Left lung (tissue), 10 donors: ENCODE measurements around the gene OR4X2. TPM values are rescaled to one million over a fixed set of nuclear protein-coding genes. Genes with fewer than 3 reads are reported as not detected.

Source experiments
- ATAC-seq: fragments of 200-7000 bp; cut with Tn5 transposase; one replicate; pipeline ENCODE4 v1.9.1; 2020; ENCODE audit warnings: moderate library complexity
- DNase-seq, 4 donors: peaks; one replicate each; pipeline ENCODE4 v3.0.0-alpha.2; 2013 to 2020
- H3K27ac ChIP-seq, 2 donors: fragments of 200-600 bp; sonication (generic) in 1 of 2; one replicate each; pipeline versions ENCODE4 v1.5.0 to v1.8.0; 2020 to 2021
- H3K27me3 ChIP-seq, 2 donors: fragments of 200-600 bp; sonication (generic) in 1 of 2; one replicate each; pipeline versions ENCODE4 v1.5.0 to v1.8.0; 2020 to 2021
- H3K36me3 ChIP-seq, 2 donors: fragments of 200-600 bp; sonication (generic) in 1 of 2; one replicate each; pipeline versions ENCODE4 v1.5.0 to v1.8.0; 2020 to 2021
- H3K4me1 ChIP-seq, 2 donors: fragments of 200-600 bp; one replicate each; pipeline ENCODE4 v1.8.0; 2021
- H3K4me3 ChIP-seq, 2 donors: fragments of 200-600 bp; sonication (generic) in 1 of 2; one replicate each; pipeline versions ENCODE4 v1.5.0 to v1.8.0; 2020 to 2021; ENCODE audit warnings: mild to moderate bottlenecking in 1 of 2
- H3K9me3 ChIP-seq, 2 donors: fragments of 200-600 bp; sonication (generic) in 1 of 2; one replicate each; pipeline versions ENCODE4 v1.5.0 to v1.8.0; 2020 to 2021
- CTCF ChIP-seq, 2 donors: fragments of 200-600 bp; sonication (generic) in 1 of 2; IDR thresholded peaks; one replicate each; pipeline versions ENCODE4 v1.5.0 to v1.8.0; 2021; ENCODE audit warnings: antibody characterized with exemption in 2 of 2
- intact Hi-C, 2 donors: fragments of 100-400 bp; cut with DNase I; formaldehyde crosslinking; loops; one replicate each; pipeline versions ENCODE4 v1.11.2 to v1.14.2; 2022
- polyA plus RNA-seq, 6 donors: library from polyadenylated mRNA; unstranded; fragments of 120-200 nt; gene quantifications; one replicate each; pipeline ENCODE4 v1.2.1, GENCODE V29; 2013; ENCODE audit not compliant: insufficient read length in 6 of 6
- total RNA-seq, 2 donors: library from RNA; stranded (reverse); fragmentation: NEBNext Ultra II Directional; extraction: Animal tissue kit (Norgen Biotek cat#: 25700); gene quantifications; one replicate each; pipeline ENCODE4 v1.2.1, GENCODE V29; 2021
- donor health status: DM: no; HTN: yes; CAD: no.
- donor health status: DM: no; HTN: no; CAD: no.

Gene OR4X2
- total and polyA plus RNA-seq, 8 donors = not detected

- Histone ChIP-seq H3K4me1 (no peaks in the 10 kb centered on the region), H3K27me3 (no peaks in the 10 kb centered on the region), H3K27ac (no peak overlapping the region), H3K9me3 (no peaks in the 10 kb centered on the region), H3K36me3 (no peaks in the 10 kb centered on the region), H3K4me3 (no peak overlapping the region)
- no peak for ATAC-seq
- intact Hi-C loops = no loop called here
- no peak for DNase-seq
- no peak for TF ChIP-seq CTCF (IDR thresholded peaks at IDR 0.05)
Measured at GRCh38 chr11:48270621-48271020, 25.7 kb downstream of the OR4X2 start.

- H3K36me3 ChIP-seq = no peaks in the 10 kb centered on the region
- intact Hi-C loops = no loop called here
- no peak for DNase-seq
- H3K27ac ChIP-seq = no peak overlapping the region
- ATAC-seq = no peak
- no peaks in the 10 kb centered on the region for H3K4me1 ChIP-seq
- TF ChIP-seq CTCF (IDR thresholded peaks at IDR 0.05) = no peak
- no peak overlapping the region for H3K4me3 ChIP-seq
- H3K9me3 ChIP-seq = no peaks in the 10 kb centered on the region
- no peaks in the 10 kb centered on the region for H3K27me3 ChIP-seq
Measured at GRCh38 chr11:48272606-48273005, 27.7 kb downstream of the OR4X2 start.

Other genes with a start within 250 kb of the OR4X2 start
- gene OR4B1, start 28.3 kb upstream of the OR4X2 start, total RNA-seq = not detected
- gene OR4B1, start 28.3 kb upstream of the OR4X2 start, polyA plus RNA-seq = not detected
- not detected for gene OR4X1, start 18.8 kb downstream of the OR4X2 start, total RNA-seq
- not detected for gene OR4X1, start 18.8 kb downstream of the OR4X2 start, polyA plus RNA-seq
- not detected for gene OR4S1, start 61.1 kb downstream of the OR4X2 start, total RNA-seq
- not detected for gene OR4S1, start 61.1 kb downstream of the OR4X2 start, polyA plus RNA-seq
- not detected for gene OR4C3, start 79.8 kb downstream of the OR4X2 start, total RNA-seq
- not detected for gene OR4C3, start 79.8 kb downstream of the OR4X2 start, polyA plus RNA-seq
- not detected for gene OR4C5, start 121.4 kb downstream of the OR4X2 start, total RNA-seq
- gene OR4C5, start 121.4 kb downstream of the OR4X2 start, polyA plus RNA-seq = not detected
- not detected for gene OR4A47, start 243.7 kb downstream of the OR4X2 start, total RNA-seq
- gene OR4A47, start 243.7 kb downstream of the OR4X2 start, polyA plus RNA-seq = not detected